Measurements from ENCODE around the gene NBPF20. TPM values are rescaled to one million over a fixed set of nuclear protein-coding genes. Genes with fewer than 3 reads are reported as not detected.

Gene NBPF20
- total and polyA plus RNA-seq, 10 of the 15 experiments (the other 5 are each of a cell fraction or from before 2014, with no cell fraction given) = 0.05 to 2.9 (median 1.1) TPM

DNA sequence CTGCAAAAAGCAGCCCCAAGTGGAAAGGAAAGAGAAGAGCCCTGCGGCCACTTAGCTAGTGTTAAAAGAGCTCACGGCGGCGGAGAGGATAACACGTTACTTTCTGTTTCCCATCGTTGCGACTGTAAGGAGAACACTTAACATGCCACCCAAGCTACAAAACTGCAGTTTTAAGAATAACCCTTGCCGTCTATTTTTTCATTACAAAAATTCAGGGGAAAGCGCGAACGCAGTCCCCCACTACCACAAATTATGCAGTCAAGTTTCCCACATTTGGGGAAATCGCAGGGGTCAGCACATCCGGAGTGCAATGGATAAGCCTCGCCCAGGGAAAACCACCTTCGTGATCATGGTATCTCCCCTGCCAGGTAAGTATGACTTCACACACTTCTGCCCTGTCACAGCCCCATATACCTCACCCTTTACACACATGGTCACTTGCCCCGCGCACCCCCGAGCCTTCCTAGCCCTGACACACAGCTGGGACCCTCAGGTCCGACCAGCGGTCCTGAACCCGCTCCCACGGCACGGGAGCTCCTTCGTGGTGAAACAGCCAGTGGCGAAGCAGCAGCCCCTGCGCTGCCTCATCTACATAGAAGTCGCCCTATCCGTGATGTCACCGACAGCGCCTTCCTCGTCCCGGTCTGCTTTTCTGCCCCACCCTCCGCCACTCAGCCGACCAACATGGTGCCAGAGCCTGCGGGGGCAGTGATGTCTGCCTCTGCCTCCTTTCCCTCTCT is 40.2 kb upstream of the NBPF20 start (continued):
- TF ChIP-seq BHLHE40 (IDR thresholded peaks at IDR 0.05; ENCODE audit: borderline replicate concordance in 1 of 2, low read depth in 2 of 2, low read length in 1 of 2) (peak in 1 of 2 experiments; percentile 14; a peak in 1 of 4 replicates), ZNF24 (IDR thresholded peaks at IDR 0.05) (0 out of 2 replicates have a peak, but pooled peaks have one; percentile 14), TCF3 (IDR thresholded peaks at IDR 0.05; ENCODE audit: borderline replicate concordance, insufficient read depth, low read depth, low read length) (peak; percentile 99), MTA2 (IDR thresholded peaks at IDR 0.05; ENCODE audit: low read depth) (peak; percentile 39), IKZF1 (conservative IDR thresholded peaks at IDR 0.05) (peak; percentile 51; the same call in 1 of the 2 replicates), CREM (IDR thresholded peaks at IDR 0.05; ENCODE audit: low read depth) (peak; percentile 79), CBFB (IDR thresholded peaks at IDR 0.05; ENCODE audit: low read depth) (peak; percentile 100), BCL11A (IDR thresholded peaks at IDR 0.05; ENCODE audit: low read depth, low read length) (peak; percentile 79), GABPA (IDR thresholded peaks at IDR 0.05; ENCODE audit: low read depth) (peak; percentile 64), EGR1 (IDR thresholded peaks at IDR 0.05; ENCODE audit: borderline replicate concordance in 1 of 2, low read depth in 2 of 2, low read length in 2 of 2) (peak; percentile 16 to 84), BMI1 (IDR thresholded peaks at IDR 0.05; ENCODE audit: borderline replicate concordance) (peak; percentile 83), MTA3 (IDR thresholded peaks at IDR 0.05; ENCODE audit: borderline replicate concordance, low read length) (peak; percentile 99)
- TF ChIP-seq, protein P1, sequence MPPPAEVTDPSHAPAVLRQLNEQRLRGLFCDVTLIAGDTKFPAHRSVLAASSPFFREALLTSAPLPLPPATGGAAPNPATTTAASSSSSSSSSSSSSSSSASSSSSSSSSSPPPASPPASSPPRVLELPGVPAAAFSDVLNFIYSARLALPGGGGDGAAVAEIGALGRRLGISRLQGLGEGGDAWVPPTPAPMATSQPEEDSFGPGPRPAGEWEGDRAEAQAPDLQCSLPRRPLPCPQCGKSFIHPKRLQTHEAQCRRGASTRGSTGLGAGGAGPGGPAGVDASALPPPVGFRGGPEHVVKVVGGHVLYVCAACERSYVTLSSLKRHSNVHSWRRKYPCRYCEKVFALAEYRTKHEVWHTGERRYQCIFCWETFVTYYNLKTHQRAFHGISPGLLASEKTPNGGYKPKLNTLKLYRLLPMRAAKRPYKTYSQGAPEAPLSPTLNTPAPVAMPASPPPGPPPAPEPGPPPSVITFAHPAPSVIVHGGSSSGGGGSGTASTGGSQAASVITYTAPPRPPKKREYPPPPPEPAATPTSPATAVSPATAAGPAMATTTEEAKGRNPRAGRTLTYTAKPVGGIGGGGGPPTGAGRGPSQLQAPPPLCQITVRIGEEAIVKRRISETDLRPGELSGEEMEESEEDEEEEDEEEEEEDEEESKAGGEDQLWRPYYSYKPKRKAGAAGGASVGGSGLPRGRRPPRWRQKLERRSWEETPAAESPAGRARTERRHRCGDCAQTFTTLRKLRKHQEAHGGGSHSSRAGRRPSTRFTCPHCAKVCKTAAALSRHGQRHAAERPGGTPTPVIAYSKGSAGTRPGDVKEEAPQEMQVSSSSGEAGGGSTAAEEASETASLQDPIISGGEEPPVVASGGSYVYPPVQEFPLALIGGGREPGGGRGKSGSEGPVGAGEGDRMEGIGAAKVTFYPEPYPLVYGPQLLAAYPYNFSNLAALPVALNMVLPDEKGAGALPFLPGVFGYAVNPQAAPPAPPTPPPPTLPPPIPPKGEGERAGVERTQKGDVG (CRISPR knock-in tag; IDR thresholded peaks at IDR 0.05) = peak; percentile 94; the same call in 1 of the 2 replicates
- TF ChIP-seq, protein P2, sequence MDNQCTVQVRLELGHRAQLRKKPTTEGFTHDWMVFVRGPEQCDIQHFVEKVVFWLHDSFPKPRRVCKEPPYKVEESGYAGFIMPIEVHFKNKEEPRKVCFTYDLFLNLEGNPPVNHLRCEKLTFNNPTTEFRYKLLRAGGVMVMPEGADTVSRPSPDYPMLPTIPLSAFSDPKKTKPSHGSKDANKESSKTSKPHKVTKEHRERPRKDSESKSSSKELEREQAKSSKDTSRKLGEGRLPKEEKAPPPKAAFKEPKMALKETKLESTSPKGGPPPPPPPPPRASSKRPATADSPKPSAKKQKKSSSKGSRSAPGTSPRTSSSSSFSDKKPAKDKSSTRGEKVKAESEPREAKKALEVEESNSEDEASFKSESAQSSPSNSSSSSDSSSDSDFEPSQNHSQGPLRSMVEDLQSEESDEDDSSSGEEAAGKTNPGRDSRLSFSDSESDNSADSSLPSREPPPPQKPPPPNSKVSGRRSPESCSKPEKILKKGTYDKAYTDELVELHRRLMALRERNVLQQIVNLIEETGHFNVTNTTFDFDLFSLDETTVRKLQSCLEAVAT (IDR thresholded peaks at IDR 0.05) = peak; percentile 81
- TF ChIP-seq, protein P3, sequence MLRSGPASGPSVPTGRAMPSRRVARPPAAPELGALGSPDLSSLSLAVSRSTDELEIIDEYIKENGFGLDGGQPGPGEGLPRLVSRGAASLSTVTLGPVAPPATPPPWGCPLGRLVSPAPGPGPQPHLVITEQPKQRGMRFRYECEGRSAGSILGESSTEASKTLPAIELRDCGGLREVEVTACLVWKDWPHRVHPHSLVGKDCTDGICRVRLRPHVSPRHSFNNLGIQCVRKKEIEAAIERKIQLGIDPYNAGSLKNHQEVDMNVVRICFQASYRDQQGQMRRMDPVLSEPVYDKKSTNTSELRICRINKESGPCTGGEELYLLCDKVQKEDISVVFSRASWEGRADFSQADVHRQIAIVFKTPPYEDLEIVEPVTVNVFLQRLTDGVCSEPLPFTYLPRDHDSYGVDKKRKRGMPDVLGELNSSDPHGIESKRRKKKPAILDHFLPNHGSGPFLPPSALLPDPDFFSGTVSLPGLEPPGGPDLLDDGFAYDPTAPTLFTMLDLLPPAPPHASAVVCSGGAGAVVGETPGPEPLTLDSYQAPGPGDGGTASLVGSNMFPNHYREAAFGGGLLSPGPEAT (IDR thresholded peaks at IDR 0.05; ENCODE audit: low read depth) = peak; percentile 67
- TF ChIP-seq, protein P4, sequence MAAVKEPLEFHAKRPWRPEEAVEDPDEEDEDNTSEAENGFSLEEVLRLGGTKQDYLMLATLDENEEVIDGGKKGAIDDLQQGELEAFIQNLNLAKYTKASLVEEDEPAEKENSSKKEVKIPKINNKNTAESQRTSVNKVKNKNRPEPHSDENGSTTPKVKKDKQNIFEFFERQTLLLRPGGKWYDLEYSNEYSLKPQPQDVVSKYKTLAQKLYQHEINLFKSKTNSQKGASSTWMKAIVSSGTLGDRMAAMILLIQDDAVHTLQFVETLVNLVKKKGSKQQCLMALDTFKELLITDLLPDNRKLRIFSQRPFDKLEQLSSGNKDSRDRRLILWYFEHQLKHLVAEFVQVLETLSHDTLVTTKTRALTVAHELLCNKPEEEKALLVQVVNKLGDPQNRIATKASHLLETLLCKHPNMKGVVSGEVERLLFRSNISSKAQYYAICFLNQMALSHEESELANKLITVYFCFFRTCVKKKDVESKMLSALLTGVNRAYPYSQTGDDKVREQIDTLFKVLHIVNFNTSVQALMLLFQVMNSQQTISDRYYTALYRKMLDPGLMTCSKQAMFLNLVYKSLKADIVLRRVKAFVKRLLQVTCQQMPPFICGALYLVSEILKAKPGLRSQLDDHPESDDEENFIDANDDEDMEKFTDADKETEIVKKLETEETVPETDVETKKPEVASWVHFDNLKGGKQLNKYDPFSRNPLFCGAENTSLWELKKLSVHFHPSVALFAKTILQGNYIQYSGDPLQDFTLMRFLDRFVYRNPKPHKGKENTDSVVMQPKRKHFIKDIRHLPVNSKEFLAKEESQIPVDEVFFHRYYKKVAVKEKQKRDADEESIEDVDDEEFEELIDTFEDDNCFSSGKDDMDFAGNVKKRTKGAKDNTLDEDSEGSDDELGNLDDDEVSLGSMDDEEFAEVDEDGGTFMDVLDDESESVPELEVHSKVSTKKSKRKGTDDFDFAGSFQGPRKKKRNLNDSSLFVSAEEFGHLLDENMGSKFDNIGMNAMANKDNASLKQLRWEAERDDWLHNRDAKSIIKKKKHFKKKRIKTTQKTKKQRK (IDR thresholded peaks at IDR 0.05; ENCODE audit: low read depth, low read length) = peak; percentile 39; the same call in 1 of the 2 replicates

Measured in GM12878 (cell line).